ENCODE data around the gene LACTBL1.

LACTBL1 gene

GRCh38 chr1:22908880-22909426 lies 63.7 kb downstream of the LACTBL1 start:
- Histone ChIP-seq H4K20me1 (ENCODE audit: insufficient read depth, low read length) (no peaks in the 10 kb centered on the region), H3K79me2 (ENCODE audit: insufficient read depth, low read length) (no peaks in the 10 kb centered on the region)
- TF ChIP-seq CTCF (IDR thresholded peaks at IDR 0.05; ENCODE audit: low read length) (no peak), EZH2 (IDR thresholded peaks at IDR 0.05; ENCODE audit: borderline replicate concordance, low read length) (no peak)

GRCh38 chr1:22907528-22907927 lies 65.1 kb downstream of the LACTBL1 start:
- H3K4me1 ChIP-seq (ENCODE audit: insufficient read depth, low read length, severe bottlenecking): no peaks in the 10 kb centered on the region
- H3K9ac ChIP-seq (ENCODE audit: low read length): no peak overlapping the region
- no peaks in the 10 kb centered on the region for H3K9me3 ChIP-seq (ENCODE audit: low read length)
- no peaks in the 10 kb centered on the region for H3K79me2 ChIP-seq (ENCODE audit: insufficient read depth, low read length)
- no peak overlapping the region for H3K4me3 ChIP-seq (ENCODE audit: low read depth, low read length, poor library complexity, severe bottlenecking)
- H2AFZ ChIP-seq (ENCODE audit: low read length): no peak overlapping the region
- no peak for TF ChIP-seq CTCF (IDR thresholded peaks at IDR 0.05; ENCODE audit: low read length)
- TF ChIP-seq EZH2 (IDR thresholded peaks at IDR 0.05; ENCODE audit: borderline replicate concordance, low read length): no peak
- no peaks in the 10 kb centered on the region for H4K20me1 ChIP-seq (ENCODE audit: insufficient read depth, low read length)
- H3K27me3 ChIP-seq (ENCODE audit: insufficient read depth, low read length): no peaks in the 10 kb centered on the region
- no peak overlapping the region for H3K4me2 ChIP-seq (ENCODE audit: low read length)
- H3F3A ChIP-seq (ENCODE audit: insufficient read depth, low read length): no peaks in the 10 kb centered on the region
- H3K27ac ChIP-seq (ENCODE audit: low read depth, low read length, poor library complexity, severe bottlenecking): no peak overlapping the region
- H3K36me3 ChIP-seq (ENCODE audit: insufficient read depth, low read length): no peaks in the 10 kb centered on the region
- no peaks in the 10 kb centered on the region for H3K9me2 ChIP-seq (ENCODE audit: low read depth, low read length)

More at GRCh38 chr1:22908880-22909426, 63.7 kb downstream of the LACTBL1 start:
- H3K9me2 ChIP-seq (ENCODE audit: low read depth, low read length): no peaks in the 10 kb centered on the region
- no peak overlapping the region for H3K9ac ChIP-seq (ENCODE audit: low read length)
- H3K27me3 ChIP-seq (ENCODE audit: insufficient read depth, low read length): no peaks in the 10 kb centered on the region
- H3F3A ChIP-seq (ENCODE audit: insufficient read depth, low read length): no peaks in the 10 kb centered on the region
- no peaks in the 10 kb centered on the region for H3K4me1 ChIP-seq (ENCODE audit: insufficient read depth, low read length, severe bottlenecking)
- no peaks in the 10 kb centered on the region for H3K9me3 ChIP-seq (ENCODE audit: low read length)
- no peak overlapping the region for H3K4me2 ChIP-seq (ENCODE audit: low read length)
- H3K4me3 ChIP-seq (ENCODE audit: low read depth, low read length, poor library complexity, severe bottlenecking): no peak overlapping the region
- no peak overlapping the region for H3K27ac ChIP-seq (ENCODE audit: low read depth, low read length, poor library complexity, severe bottlenecking)
- H3K36me3 ChIP-seq (ENCODE audit: insufficient read depth, low read length): no peaks in the 10 kb centered on the region
- H2AFZ ChIP-seq (ENCODE audit: low read length): no peak overlapping the region

GRCh38 chr1:22906968-22907367 lies 65.7 kb downstream of the LACTBL1 start:
- no peaks in the 10 kb centered on the region for H3F3A ChIP-seq (ENCODE audit: insufficient read depth, low read length)
- no peak overlapping the region for H3K9ac ChIP-seq (ENCODE audit: low read length)
- TF ChIP-seq CTCF (IDR thresholded peaks at IDR 0.05; ENCODE audit: low read length): no peak
- TF ChIP-seq EZH2 (IDR thresholded peaks at IDR 0.05; ENCODE audit: borderline replicate concordance, low read length): no peak
- H3K9me3 ChIP-seq (ENCODE audit: low read length): no peaks in the 10 kb centered on the region
- H3K4me1 ChIP-seq (ENCODE audit: insufficient read depth, low read length, severe bottlenecking): no peaks in the 10 kb centered on the region
- no peak overlapping the region for H2AFZ ChIP-seq (ENCODE audit: low read length)
- H3K27ac ChIP-seq (ENCODE audit: low read depth, low read length, poor library complexity, severe bottlenecking): no peak overlapping the region
- H3K79me2 ChIP-seq (ENCODE audit: insufficient read depth, low read length): no peaks in the 10 kb centered on the region
- H3K4me3 ChIP-seq (ENCODE audit: low read depth, low read length, poor library complexity, severe bottlenecking): no peak overlapping the region
- no peak overlapping the region for H3K4me2 ChIP-seq (ENCODE audit: low read length)
- no peaks in the 10 kb centered on the region for H3K27me3 ChIP-seq (ENCODE audit: insufficient read depth, low read length)
- no peaks in the 10 kb centered on the region for H4K20me1 ChIP-seq (ENCODE audit: insufficient read depth, low read length)
- no peaks in the 10 kb centered on the region for H3K9me2 ChIP-seq (ENCODE audit: low read depth, low read length)
- H3K36me3 ChIP-seq (ENCODE audit: insufficient read depth, low read length): no peaks in the 10 kb centered on the region

All from OCI-LY1 (cell line).